Measurements from ENCODE around the gene OCIAD1.

DNA sequence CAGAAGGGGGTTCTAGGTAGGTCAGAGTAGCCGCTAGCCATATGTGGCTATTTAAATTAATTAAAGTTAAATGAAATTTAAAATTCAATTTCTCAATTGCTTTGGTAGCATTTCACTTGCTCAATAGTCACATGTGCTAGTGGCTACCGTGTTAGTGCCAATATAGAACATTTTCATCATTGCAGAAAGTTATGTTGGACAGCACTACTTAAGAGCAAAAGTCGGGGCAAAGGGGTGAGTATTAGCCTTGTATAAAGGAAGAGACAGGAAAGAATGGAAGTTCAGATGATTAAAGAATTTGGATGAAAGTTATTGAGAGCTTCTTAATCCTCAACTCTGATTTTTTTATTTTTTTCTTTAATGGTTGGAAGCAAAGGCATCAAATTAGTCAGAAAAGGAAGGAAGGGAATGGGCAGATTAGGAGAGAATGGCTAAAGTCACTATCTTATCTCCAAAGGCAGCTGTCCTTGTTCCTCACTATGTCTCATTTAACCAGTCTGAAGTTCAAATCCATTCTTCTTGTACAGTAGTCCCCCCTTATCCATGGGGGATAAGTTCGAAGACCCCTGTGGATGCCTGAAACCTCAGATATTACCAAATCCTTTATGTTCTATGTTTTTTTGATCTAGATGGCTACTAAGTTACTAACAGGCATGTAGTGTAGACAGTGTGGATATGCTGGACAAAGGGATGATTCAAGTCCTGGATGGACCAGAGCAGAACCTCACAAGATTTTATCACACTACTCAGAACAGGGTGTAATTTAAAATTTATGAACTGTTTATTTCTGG is 22.9 kb downstream of the OCIAD1 start:
- TF ChIP-seq, protein P1, sequence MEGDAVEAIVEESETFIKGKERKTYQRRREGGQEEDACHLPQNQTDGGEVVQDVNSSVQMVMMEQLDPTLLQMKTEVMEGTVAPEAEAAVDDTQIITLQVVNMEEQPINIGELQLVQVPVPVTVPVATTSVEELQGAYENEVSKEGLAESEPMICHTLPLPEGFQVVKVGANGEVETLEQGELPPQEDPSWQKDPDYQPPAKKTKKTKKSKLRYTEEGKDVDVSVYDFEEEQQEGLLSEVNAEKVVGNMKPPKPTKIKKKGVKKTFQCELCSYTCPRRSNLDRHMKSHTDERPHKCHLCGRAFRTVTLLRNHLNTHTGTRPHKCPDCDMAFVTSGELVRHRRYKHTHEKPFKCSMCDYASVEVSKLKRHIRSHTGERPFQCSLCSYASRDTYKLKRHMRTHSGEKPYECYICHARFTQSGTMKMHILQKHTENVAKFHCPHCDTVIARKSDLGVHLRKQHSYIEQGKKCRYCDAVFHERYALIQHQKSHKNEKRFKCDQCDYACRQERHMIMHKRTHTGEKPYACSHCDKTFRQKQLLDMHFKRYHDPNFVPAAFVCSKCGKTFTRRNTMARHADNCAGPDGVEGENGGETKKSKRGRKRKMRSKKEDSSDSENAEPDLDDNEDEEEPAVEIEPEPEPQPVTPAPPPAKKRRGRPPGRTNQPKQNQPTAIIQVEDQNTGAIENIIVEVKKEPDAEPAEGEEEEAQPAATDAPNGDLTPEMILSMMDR (IDR thresholded peaks at IDR 0.05): no peak
- no peak for TF ChIP-seq EZH2 (IDR thresholded peaks at IDR 0.05; ENCODE audit: borderline replicate concordance, insufficient read depth, low read depth, low read length, poor library complexity, severe bottlenecking)

All from B cell (primary cell).